ENCODE data around the gene MRPL28.
"Not testable (repeated sequence)": the region's sequence is repeated elsewhere in the genome, so short reads cannot be mapped to it uniquely, and the experiment has no call there.

- not testable (repeated sequence) for TF ChIP-seq POLR2A (IDR thresholded peaks at IDR 0.05; ENCODE audit: low read depth, low read length); EZH2 (IDR thresholded peaks at IDR 0.05; ENCODE audit: borderline replicate concordance, low read depth, low read length, severe bottlenecking)
These were observed 21.8 kb downstream of the MRPL28 start for GRCh38 chr16:348495-348894.

Measured in endothelial cell of umbilical vein (primary cell).